ENCODE data around the gene SPINK5.

The SPINK5 gene

DNA sequence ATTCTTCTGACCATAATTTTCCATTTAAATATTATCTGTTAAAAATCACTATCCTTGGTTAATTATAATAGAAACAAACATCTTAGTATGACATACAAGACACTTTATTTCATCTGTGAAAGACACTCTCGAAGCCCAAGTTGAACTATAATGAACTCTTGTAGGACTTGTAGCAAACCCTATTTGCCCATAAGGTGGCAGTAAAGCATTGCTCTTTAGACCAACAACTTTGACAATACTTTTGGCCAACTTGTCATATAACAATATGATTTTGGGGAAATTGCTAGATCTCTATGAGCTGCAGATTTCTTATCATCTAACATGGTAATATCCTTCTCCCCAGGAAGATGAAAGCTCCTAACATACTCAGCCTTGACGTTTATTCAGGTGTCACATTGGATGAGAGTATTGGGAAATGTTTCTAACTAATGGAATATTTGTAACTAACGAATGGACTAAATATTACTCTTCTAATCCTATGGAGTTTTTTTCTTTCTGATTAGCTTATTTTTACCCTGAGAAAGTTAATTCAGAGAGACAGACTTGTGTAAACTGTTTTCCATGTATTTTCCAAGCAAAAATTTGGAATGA, 115.5 kb downstream of the SPINK5 start:
- DNase-seq: no peak

DNA sequence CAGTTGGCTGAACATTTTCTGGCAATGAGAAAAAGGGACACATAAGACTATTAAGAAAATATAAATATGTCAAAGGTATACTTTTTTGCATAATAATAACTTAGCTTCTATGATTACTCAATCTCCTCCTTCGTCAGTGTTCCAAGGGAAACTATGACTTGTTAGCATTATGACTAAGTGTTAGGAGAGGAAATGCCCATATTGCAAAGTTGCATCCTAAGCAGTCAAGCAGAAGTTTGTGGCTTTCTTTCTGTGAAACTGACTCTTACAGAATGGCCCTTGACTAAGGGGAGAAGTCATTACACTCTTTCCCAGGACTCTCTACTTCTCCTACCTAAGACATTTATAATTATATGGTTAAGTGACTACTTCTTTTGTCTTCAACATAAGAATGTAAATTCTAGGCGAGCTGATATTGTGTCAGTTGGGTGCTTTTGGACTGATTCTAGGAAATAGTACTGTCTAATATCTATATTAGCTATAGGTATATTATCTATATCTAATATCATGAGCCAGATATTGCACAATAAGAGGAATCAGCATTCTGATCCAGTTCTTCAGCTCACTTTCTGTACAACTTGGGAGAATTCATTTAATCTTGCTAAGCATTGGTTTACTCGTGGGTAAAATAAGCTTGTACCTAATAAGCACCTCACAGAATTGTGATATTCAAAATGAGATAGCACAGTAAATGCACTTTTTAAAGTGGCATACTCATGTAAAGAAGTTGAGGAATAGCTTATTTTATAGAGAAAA, 122.6 kb downstream of the SPINK5 start:
- DNase-seq: no peak
